NCI-H187 treated with DMSO at 0.1 percent for 48 hours (cell line): ENCODE results near the gene TMEM150B.
"Not testable (repeated sequence)": the region's sequence is repeated elsewhere in the genome, so short reads cannot be mapped to it uniquely, and the experiment has no call there.

Source experiments
- DNase-seq: peaks from one replicate; lab custom pipeline; 2025; lab: John Stamatoyannopoulos, UW

TMEM150B gene

DNA sequence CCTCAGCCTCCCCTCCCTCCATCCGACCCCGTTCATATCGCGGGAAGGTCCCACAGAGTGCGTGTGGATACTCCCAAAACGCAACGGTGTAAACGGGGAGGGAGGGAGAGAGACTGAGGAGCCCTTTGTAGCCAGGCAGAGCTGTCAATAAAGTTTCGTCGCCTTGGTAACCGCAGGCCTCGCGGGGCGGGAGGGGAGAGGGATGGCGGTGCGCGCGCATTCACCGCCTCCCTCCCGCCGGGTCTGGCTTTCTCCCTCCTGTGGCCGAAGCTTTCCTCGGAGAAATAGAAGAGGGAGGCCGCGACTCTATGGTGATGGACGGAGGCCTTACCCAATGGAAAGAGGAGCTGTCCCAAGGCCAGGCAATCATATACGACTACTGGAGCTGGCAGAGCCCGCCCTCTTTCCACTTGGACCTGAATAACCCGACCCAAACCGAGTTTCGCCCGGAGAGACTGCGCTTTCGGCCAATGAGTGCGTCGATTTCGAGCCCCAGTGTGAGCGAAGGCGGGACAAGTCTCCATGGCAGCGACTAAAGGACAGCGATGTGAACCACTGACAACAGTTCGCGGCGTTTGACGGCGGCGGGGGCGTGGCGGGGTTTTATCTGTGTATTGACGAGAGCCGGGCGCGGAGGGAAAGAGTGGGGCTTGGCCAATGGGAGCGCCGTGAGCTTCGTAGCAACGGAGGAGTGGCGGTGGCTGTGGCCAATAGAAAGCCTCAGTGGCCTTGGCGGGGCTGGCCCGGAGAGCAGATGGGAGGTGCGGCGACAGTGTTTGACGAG lies 14.2 kb upstream of the TMEM150B start, which contains the start of gene KMT5C:
Gene KMT5C, plus strand, starts transcription at position 772 of the 784 bp plus-strand sequence. CDS start 2,061 bp downstream, outside the sequence.
- peak; percentile 100 for DNase-seq

DNA sequence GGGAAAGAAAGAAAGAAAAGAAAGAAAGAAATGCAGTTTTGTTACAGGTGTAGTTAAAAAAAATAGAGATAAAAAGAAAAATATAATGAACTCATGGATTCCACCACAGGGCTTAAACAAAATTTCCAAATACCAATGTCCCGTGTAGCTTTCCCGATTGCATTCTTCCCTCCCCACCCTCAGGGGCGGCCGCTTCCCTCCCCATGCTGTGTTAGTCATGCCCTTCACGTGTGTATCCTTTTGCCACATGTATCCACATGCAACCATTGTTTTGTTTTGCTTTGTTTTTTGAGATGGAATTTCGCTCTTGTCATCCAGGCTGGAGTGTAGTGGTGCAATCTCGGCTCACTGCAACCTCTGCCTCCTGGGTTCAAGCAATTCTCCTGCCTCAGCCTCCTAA lies 11.0 kb upstream of the TMEM150B start:
- no peak for DNase-seq

GRCh38 chr19:55333870-55334269 lies 8.7 kb upstream of the TMEM150B start:
- DNase-seq = no peak

- DNase-seq = not testable (repeated sequence)
These were observed 4.7 kb upstream of the TMEM150B start for GRCh38 chr19:55329791-55330190.

GRCh38 chr19:55328774-55329318 lies 3.7 kb upstream of the TMEM150B start:
- not testable (repeated sequence) for DNase-seq

GRCh38 chr19:55324662-55325061 lies 479 bp downstream of the TMEM150B start:
- no peak for DNase-seq

GRCh38 chr19:55322204-55322885 lies 2.8 kb downstream of the TMEM150B start:
- no peak for DNase-seq

DNA sequence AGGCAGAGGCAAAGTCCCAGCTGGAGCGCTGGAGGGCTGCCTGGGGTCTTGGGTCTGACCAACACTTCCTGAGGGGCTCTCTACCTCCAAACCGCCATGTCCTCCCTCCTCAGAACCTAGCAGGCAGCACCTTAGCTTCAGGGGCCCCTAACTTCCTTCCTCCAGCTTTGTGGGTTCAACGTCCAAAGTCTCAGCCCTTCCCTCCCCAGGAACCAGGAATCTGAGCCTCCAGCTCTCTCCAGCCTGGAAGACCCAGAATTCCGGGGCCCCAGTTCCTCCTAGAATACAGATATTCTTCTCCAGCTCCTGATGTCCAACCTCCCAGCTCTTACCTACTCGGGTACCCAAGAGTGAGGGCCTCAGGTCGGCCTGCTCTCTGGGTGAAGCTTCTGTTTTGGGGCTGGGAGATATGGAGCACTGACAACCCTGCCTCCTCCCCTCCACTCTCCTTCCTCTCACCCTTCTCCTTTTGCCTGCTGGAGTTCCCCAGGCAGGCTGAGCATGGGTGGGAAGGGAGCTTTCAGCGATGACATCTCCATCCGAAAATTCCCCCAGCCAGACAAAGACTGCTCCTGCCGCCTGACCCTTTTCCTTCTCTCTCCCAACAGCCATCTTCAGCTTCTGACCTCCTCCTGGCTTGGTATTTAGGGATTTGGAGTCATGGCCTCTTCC lies 3.5 kb downstream of the TMEM150B start:
- no peak for DNase-seq

- no peak for DNase-seq
These were observed 4.2 kb downstream of the TMEM150B start for GRCh38 chr19:55320844-55321419.

DNA sequence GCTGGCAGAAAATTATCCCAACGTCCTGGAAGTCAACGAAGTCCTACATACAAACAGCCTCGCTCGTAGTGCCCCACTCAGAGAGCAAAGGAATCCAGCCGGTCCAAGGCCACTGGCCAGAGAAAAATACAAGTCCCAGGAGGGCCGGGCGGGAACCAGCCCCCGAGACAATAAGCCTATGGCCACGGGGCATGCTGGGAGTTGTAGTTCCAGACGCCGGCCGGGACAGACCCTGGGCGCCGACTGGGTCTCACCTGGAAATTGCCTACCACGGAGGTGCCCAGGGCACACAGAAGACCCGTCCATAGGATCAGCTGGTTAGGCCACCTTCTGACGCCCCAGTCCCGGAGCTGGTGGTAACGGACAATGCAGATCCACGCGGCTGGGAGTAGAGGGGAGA lies 5.4 kb downstream of the TMEM150B start:
- no peak for DNase-seq

- no peak for DNase-seq
These were observed 8.5 kb downstream of the TMEM150B start for GRCh38 chr19:55316646-55317045.

DNA sequence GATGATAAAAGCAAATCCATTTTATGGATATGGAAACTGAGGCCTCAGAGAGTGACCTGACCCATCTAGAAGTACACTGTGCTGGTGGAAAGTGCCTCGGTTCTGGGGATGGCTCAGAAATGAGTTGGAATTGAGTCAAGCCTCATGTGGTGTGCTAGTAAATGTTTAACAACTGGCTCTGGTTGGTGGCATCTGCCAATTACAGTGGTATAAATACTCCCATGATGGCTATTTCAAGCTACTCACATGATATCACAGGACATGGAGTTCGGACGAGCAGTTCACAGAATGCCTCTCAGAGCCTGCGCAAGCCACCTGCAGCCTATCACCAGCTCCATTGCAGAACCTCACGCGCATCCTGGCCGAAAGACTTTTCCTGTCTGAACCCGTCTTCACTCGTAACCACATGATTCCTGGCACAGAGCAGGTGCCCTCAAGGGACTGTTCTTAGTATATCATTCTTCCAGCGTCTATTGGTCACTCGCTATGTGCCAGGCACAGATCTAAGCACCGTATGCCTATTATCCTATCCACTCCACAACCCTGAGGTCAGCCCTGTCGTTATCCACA lies 9.1 kb downstream of the TMEM150B start:
- no peak for DNase-seq

GRCh38 chr19:55314396-55314795 lies 10.7 kb downstream of the TMEM150B start:
- DNase-seq = no peak

DNA sequence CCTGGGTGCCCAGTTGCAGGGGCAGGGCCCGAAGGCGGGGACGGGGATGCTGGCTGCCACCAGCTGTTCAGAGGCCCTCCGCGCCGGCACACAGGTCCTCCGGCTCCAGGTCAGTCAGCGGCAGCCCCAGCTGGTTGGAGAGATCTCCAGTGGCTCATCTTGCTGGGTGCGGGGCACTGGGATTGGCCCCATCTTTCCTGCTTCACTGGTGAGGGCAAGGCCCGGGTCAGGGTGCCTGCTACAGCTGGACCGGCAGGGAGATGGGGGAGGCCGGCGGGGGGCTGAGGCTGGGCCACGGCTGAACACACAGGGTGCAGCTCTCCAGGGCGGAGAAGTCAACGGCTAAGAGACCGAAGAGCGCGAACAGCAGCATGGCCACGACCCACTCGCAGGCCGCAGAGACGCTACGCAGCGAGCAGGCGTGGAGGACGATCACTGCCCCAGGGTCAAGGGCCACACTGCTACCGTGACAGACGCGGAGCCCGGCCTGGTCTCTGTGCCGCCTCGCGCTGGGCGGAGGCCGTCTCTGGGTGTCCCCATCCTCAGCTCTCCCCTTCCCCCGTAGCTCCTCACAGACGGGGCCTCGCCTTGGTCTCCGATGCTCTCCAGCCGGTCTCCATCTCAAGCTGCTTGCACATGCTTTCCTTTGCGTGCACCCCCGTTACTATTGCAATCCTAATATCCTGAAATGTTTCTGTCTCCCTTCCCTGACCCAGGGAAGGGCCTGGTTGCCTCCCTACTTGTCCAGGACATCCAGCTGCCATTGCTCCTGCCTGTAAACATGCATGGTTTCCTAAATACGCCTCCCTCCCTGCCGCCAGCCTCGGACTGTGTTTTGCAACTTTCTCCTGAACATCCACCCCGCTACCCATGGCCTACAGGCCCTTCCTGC lies 12.3 kb downstream of the TMEM150B start:
- no peak for DNase-seq

DNA sequence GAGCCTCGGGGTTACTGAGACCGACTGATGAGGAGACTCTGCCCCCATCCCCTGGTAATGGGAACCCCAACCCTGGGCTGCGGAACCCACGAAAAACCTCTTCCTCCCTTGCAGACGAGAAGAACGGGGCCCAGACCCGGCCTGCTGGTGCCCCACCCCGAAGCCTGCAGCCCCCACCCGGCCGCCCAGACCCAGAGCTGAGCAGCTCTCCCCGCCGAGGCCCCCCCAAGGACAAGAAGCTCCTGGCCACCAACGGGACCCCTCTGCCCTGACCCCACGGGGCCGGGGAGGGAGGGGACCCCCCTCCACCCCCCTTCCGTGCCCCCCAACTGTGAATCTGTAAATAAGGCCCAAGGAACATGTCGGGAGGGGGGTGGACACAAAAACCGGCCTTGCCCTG lies 13.3 kb downstream of the TMEM150B start:
- no peak for DNase-seq

DNA sequence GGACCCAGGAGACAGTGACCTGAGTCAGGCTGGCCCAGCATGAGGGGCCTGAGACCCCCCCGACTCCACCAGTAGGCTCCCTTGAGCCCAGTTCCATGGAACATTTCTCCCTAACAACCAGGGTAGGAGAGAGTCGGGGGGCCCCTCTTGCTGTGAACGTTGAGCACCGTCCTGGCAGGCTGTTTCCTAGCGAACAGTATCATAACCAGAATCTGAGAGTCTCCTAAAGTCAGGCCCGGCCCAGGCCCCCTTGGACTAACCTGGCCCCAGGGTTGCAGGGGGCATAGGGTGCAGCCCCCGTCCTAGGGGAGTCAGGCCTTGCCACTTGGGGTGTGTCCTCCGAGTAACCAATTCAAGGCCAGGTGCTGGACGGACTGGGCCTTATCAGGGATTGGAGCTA lies 13.7 kb downstream of the TMEM150B start:
- DNase-seq = no peak

- no peak for DNase-seq
These were observed 14.6 kb downstream of the TMEM150B start for GRCh38 chr19:55310498-55310897.

GRCh38 chr19:55309448-55309847 lies 15.7 kb downstream of the TMEM150B start:
- DNase-seq = no peak

DNA sequence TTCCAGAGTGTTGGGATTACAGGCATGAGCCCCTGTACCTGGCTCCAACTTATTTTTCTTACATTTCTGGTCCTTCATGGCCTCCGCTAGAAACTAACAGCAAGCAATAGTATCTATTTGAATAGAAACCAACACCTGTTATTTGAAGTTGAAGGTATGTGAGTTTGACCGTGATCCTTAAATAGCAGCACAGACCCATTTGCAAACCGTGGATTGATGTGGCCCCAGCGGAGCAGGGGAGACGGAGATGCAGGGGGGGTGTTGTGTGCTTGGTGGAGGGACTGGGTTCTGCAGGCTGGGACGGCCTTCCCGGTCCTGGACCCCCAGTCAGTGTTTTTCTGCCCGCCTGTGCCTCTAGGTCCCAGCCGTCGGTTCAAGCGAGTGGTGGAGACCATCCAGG lies 16.9 kb downstream of the TMEM150B start:
- no peak for DNase-seq

GRCh38 chr19:55306712-55307111 lies 18.4 kb downstream of the TMEM150B start:
- no peak for DNase-seq
